Measurements from ENCODE around the gene DLK1. TPM values are rescaled to one million over a fixed set of nuclear protein-coding genes. Genes with fewer than 3 reads are reported as not detected.

Gene DLK1
- total and polyA plus RNA-seq, 2 of the 13 experiments (the other 11 are each of a cell fraction or from before 2014, with no cell fraction given) = 95.5 to 312 TPM

GRCh38 chr14:100782516-100783320, 56.0 kb downstream of the DLK1 start (continued):
- TF ChIP-seq HOMEZ (CRISPR knock-in tag; IDR thresholded peaks at IDR 0.05; ENCODE audit: low read depth) (0 out of 2 replicates have a peak, but pooled peaks have one; percentile 16), HOXA3 (CRISPR knock-in tag; IDR thresholded peaks at IDR 0.05) (0 out of 2 replicates have a peak, but pooled peaks have one; percentile 24), SIX4 (CRISPR knock-in tag; IDR thresholded peaks at IDR 0.05) (no peak; the same call in 1 of the 2 replicates), HNF1A (IDR thresholded peaks at IDR 0.05; ENCODE audit: low read depth) (no peak), HNF1A (CRISPR knock-in tag; IDR thresholded peaks at IDR 0.05; ENCODE audit: borderline replicate concordance) (peak; percentile 63; the same call in 1 of the 2 replicates), CENPBD1 (CRISPR knock-in tag; IDR thresholded peaks at IDR 0.05; ENCODE audit: borderline replicate concordance, low read depth) (no peak), ELF3 (CRISPR knock-in tag; IDR thresholded peaks at IDR 0.05) (no peak), ESRRA (CRISPR knock-in tag; IDR thresholded peaks at IDR 0.05; ENCODE audit: low read depth) (no peak), NCOA5 (CRISPR knock-in tag; IDR thresholded peaks at IDR 0.05) (no peak), RAD21 (CRISPR knock-in tag; IDR thresholded peaks at IDR 0.05) (no peak), NR2F1 (CRISPR knock-in tag; IDR thresholded peaks at IDR 0.05) (no peak), MED8 (CRISPR knock-in tag; IDR thresholded peaks at IDR 0.05; ENCODE audit: insufficient replicate concordance) (no peak), SRSF4 (IDR thresholded peaks at IDR 0.05; ENCODE audit: low read depth, low read length, poor library complexity, severe bottlenecking) (no peak), MTF1 (CRISPR knock-in tag; IDR thresholded peaks at IDR 0.05) (no peak), ZNF512B (CRISPR knock-in tag; IDR thresholded peaks at IDR 0.05; ENCODE audit: borderline replicate concordance) (no peak), SMC3 (IDR thresholded peaks at IDR 0.05; ENCODE audit: low read length) (no peak), NFKBIZ (CRISPR knock-in tag; IDR thresholded peaks at IDR 0.05) (no peak), GPBP1L1 (CRISPR knock-in tag; IDR thresholded peaks at IDR 0.05) (no peak), ZNF124 (CRISPR knock-in tag; IDR thresholded peaks at IDR 0.05) (no peak)
